Skin epidermis (tissue), 12 donors: ENCODE data around the gene NAA38.
A peak's percentile ranks its signal among the peaks of the same experiment; 100 is the strongest.

ENCODE experiments used
- H3K27ac ChIP-seq, 21 experiments: fragments of 200-600 bp; sonication (generic) in 11 of 21; one replicate each; pipeline ENCODE4 v1.5.0; 2020; ENCODE audit warnings: mild to moderate bottlenecking in 3 of 21, inconsistent platforms in 2 of 21, moderate library complexity in 2 of 21
- H3K4me3 ChIP-seq, 7 experiments: fragments of 200-600 bp; sonication (generic) in 2 of 7; one replicate each; pipeline ENCODE4 v1.5.0; 2020; ENCODE audit warnings: inconsistent platforms in 2 of 7, mild to moderate bottlenecking in 2 of 7, moderate library complexity in 1 of 7

NAA38 gene, protein sequence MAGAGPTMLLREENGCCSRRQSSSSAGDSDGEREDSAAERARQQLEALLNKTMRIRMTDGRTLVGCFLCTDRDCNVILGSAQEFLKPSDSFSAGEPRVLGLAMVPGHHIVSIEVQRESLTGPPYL

GRCh38 chr17:7856811-7857712, at the start of gene NAA38:
Gene NAA38, minus strand, starts transcription at chr17:7857559. Its CDS starts 96 bp downstream, at chr17:7857463.
- Histone ChIP-seq H3K4me3 (peak within 1 kb of the TSS; percentile 44 to 68 (median 58)), H3K27ac (peak within 1 kb of the TSS; percentile 16 to 96 (median 87))

DNA sequence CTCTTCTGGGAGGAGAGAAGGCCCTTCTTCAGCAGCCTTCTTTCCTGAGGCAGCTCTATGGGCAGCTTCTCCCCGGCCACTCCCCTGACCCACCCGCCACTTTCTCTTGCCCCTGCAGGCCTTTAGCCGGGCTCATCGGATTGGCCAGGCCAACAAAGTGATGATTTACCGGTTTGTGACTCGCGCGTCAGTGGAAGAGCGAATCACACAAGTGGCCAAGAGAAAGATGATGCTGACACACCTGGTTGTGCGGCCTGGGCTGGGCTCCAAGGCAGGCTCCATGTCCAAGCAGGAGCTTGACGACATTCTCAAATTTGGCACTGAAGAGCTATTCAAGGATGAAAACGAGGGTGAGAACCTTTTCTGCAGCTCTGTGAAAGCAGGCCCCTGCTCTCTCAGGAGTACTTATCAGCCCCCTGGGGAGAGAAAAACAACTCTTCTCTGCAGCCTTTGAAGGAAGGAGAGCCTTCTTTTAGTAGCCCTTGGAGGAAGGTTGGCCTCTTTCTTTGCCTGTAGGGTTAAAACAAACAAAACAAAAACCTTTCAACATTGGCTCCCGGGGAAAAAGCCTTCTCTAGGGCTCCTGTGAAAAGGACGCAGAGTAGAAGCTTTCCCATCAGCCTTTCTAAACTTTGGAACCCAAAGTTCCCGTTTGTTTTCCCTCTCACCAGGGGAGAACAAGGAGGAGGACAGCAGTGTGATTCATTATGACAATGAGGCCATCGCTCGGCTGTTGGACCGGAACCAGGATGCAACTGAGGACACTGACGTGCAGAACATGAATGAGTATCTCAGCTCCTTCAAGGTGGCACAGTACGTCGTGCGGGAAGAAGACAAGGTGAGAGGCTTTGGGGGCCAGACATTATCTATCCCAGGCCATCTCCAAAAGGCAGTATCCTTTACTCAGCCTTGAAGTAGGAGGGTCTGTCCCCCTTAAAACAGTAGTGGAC, 46.1 kb upstream of the NAA38 start:
- no peak overlapping the region for H3K27ac ChIP-seq
- no peak overlapping the region for H3K4me3 ChIP-seq

DNA sequence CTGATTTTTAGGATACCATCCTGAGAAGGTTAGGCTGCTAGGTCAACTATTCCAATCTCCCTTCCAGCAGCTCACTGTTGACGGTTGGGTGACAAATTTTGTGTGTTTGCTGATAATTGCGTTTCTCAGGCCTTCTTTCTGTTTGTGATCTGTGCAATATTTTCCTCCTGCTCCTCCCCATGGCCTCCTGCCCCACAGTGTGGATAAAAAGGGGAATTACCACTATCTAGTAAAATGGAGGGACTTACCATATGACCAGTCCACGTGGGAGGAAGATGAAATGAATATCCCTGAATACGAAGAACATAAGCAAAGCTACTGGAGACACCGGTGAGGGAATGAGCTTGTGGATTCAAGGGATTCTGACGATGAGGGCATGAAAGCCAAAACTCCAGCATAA, 40.4 kb upstream of the NAA38 start:
- H3K27ac ChIP-seq = peak overlapping the region in 2 of 21 experiments; percentile 19 to 21

DNA sequence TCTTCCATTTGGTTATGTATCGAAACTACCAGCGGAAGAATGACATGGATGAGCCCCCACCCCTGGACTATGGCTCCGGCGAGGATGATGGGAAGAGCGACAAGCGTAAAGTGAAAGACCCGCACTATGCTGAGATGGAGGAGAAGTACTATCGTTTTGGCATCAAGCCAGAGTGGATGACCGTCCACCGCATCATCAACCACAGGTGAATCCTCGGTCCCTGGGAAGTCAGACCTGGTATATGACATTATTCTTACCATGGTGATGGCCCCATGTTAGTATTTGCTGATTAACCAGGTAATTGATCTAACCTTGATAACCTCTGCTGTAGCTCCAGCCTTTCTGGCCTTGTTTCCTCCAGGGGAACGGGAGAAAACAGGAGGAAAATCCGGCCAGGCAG, 39.7 kb upstream of the NAA38 start:
- peak overlapping the region in 1 of 21 experiments; percentile 21 for H3K27ac ChIP-seq
- no peak overlapping the region for H3K4me3 ChIP-seq

More for the DNA sequence above, 40.4 kb upstream of the NAA38 start:
- H3K4me3 ChIP-seq = no peak overlapping the region

DNA sequence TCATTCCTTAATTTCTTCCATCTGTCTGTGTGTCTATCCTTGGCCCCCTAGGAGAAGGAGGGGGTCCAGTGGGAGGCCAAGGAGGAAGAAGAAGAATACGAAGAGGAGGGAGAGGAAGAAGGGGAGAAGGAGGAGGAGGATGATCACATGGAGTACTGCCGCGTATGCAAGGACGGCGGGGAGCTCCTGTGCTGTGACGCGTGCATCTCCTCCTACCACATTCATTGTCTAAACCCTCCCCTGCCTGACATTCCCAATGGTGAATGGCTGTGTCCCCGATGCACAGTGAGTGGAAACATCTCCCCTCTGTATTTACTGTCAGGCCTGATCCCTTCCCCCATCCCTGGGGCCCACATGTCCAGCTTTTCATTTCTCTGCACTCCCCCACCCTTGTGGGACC, 37.5 kb upstream of the NAA38 start:
- Histone ChIP-seq H3K27ac (no peak overlapping the region), H3K4me3 (no peak overlapping the region)

DNA sequence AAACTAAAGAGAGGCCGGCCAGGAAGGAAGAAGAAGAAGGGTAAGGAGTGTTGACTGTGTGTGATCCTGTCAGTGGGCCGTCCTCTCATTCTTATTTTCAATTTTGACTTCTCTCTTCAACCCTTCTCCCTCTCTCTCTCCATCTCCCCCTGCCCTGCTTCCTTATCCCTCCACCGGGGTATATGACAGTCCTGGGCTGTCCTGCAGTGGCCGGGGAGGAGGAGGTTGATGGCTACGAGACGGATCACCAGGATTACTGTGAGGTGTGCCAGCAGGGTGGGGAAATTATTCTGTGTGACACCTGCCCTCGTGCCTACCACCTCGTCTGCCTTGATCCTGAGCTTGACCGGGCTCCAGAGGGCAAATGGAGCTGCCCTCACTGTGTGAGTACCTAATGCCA, 36.9 kb upstream of the NAA38 start:
- Histone ChIP-seq H3K27ac (no peak overlapping the region), H3K4me3 (no peak overlapping the region)

DNA sequence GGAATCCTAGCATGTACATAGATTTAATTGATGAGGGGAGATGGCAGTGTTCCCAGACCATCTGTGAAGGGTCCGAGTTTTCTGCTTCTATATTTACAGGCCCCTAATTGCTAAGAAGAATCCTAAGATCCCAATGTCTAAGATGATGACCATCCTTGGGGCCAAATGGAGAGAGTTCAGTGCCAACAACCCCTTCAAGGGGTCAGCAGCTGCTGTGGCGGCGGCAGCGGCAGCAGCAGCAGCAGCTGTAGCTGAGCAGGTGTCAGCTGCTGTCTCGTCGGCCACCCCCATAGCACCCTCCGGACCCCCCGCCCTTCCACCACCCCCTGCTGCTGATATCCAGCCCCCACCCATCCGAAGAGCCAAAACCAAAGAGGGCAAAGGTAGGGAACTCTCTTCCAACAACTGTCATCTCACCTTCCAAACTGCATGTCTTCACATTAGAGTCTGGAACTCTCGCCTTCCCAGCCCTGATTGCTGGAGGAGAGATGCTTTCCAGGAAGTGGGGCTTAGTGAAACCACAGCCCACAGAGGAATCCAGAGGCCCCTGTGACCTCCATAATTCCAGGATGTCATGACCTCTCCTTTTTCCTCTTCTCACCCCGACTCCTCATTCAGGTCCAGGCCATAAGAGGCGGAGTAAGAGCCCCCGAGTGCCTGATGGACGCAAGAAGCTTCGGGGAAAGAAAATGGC, 36.0 kb upstream of the NAA38 start:
- H3K27ac ChIP-seq = peak overlapping the region in 1 of 21 experiments; percentile 14
- H3K4me3 ChIP-seq = no peak overlapping the region

DNA sequence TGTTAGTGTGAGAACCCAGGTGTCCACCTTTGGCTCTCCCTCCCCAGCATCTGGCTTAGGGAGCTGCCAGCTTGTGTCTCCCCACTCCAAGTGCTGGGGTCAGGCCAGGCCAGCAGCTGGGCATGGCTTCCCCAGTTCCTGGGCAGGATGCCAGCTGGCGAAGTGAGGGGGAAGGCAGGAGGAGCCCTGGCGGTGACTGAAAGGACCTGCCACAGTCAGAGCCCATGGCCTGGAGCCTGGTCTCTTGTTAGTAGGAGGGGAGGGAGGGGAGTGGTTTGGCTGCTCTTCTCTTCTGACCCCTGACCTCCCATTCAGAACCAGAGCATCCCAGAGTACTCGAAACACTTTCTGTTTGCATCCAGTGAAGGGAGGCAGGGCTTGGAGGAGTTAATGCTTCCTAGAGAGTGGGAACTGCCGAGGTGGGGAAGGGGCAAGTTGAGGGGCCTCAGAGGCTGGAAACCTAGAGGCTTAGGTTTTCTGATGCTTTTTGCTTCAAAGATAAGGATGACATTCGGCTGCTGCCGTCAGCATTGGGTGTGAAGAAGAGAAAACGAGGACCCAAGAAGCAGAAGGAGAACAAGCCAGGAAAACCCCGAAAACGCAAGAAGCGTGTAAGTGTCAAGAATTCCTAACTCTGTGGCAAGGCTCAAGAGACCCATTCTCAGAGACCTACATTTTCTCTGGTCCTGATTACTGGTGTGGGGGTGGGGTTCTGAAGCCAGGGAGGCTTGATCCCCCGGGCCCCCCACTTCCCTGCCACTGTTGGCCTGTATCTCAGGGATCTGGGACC, 32.0 kb upstream of the NAA38 start:
- Histone ChIP-seq H3K4me3 (peak overlapping the region in 2 of 7 experiments; percentile 66 to 88), H3K27ac (peak overlapping the region in 20 of 21 experiments; percentile 73 to 98 (median 92))

DNA sequence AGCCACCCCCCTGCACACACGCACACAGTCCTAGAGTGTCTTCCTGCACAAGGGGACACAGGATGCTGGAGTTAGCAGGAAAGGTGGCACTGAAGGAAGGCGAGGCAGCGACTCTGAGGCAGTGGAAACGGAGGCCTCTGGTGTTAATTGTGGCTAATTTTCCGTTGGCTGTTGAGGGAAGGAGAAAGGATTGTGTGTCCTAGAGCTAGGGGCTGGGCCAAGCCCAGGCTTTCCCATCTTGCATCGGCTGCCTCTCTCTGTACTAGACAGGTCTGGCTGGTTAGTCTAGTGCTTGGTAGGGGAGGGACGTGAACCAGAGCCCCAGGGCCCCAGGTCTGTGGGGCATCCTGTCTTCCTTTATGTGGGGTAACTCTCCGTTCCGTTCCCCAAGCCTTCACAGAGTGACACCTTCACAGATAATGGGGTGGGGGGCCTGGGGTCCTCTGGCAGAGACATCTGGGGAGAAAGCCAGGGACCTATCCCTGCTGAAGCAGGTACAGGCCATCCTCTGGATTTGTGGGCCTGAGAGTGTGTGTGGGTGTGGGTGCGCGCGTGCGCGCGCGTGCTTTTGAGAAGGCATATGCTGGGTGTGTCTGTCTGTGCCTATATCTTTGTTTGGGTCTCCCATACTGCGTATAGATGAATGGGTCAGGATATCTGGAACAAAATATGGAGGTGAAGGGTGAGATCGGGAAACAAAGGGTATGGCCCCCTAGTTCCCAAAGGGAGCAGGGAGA, 31.0 kb upstream of the NAA38 start, which contains the start of gene CHD3:
TSS of gene CHD3 (plus strand) at position 606 of the 737 bp plus-strand sequence. CDS start 212 bp downstream, outside the sequence.
- Histone ChIP-seq H3K27ac (peak within 1 kb of the TSS in 20 of 21 experiments; percentile 73 to 98 (median 92)), H3K4me3 (peak within 1 kb of the TSS; percentile 43 to 88 (median 73))

DNA sequence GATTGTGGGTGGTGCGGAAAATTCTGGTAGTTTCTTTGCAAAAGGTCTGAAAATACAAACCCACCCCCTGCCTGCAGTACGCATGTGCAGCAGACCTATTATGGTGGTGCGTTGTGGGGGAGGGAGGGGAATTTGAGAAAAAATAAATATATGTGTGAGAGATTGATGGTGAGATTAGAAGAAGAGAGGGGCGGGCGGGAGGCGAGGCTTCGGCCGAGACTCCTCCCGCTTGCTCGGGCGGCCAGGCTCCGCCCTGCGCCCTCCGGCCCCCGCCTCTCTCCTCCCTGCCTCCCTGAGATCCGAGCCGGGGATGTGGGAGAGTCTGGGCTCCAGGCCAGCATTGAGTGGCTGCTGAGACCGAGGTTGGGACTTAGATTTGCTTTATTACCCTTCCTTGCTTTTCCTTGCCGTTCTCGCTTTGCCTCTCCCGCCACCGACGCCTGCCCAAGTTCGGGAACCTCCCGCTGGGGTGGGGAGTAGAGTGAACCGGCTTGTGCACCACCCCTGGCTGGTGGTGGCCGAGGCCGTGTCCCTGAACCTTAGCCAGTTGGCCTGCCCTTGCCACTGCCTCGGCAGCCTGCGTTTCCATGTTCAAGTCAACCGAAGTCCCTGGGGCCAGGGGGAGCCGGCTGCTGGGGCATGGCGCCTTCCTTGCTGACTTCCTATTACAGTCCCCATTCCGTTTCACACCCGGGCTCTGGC, 30.3 kb upstream of the NAA38 start:
- Histone ChIP-seq H3K27ac (peak overlapping the region in 20 of 21 experiments; percentile 73 to 98 (median 93)), H3K4me3 (peak overlapping the region; percentile 43 to 88 (median 73))

DNA sequence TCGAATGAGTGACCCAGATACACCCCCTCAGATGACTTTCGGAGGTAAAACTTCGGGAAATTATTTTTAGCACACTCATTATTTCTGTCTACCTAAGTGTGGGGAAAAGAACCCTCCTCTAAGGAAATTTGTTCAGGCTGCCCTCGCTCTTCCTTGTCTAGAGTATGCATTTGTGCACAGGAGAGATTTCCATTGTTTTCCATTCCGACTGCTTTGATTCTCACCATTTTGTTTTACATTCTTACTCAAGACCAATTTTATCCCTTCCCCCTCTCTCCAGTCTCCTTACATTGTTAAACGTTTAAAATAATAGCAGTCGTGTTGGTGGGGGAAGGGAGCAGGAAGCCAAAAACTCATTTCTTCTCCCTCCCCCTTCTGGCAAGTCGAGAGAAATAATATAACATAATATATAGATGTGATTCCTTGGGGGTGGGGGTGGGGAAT, 29.7 kb upstream of the NAA38 start:
- Histone ChIP-seq H3K4me3 (peak overlapping the region; percentile 66 to 88 (median 81)), H3K27ac (peak overlapping the region; percentile 8 to 98 (median 93))

- peak overlapping the region; percentile 66 to 88 (median 81) for H3K4me3 ChIP-seq
- peak overlapping the region; percentile 8 to 98 (median 93) for H3K27ac ChIP-seq
Measured at GRCh38 chr17:7886227-7887037, 29.1 kb upstream of the NAA38 start.

DNA sequence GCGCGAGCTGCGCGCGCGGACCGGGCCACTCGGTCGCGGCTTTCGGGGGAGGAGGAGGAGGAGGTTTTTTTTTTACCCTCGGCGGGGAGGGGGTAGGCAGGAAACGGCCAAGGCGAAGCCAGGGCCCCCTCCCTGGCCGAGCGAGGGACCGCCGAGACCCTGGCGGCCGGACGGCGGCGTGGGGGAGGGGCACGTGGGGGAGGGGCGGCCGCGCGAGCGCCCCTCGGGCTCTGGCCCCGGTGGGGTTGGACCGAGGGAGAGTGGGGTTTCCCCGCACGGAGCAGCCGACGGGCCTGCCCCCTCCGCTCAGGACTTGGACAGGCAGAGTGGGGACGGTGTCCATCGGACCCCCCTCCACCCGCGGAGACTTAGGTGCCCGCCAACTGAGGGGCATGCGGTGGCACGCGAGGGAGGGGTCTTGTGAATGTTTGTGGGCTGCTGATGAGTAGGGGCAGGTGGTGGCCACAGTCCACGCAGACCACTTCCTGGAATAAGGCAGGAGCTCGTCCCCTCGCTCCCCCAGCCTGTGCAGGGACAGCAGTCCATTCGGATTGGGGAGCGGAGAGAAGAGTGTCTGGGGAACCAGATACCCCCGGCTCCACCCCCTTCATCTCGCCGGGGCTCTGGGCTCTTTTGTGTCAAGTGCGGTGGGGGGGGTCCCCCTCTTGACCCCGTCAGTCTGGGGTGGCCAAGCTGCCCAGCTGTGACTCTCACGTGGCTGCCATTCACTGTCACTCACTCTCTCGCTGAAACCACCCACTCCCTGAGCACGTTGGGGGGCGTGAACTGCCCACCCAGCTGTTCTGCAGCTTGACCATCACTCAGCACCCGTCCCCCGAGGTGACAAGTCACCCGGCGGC, 28.2 kb upstream of the NAA38 start:
- peak overlapping the region; percentile 66 to 88 (median 81) for H3K4me3 ChIP-seq
- H3K27ac ChIP-seq = peak overlapping the region; percentile 23 to 98 (median 93)

- H3K4me3 ChIP-seq = peak overlapping the region; percentile 66 to 88 (median 81)
- peak overlapping the region; percentile 23 to 98 (median 93) for H3K27ac ChIP-seq
Measured at GRCh38 chr17:7884581-7885366, 27.4 kb upstream of the NAA38 start.
